GM21390 (cell line): ENCODE measurements around the gene TPM2.

Source experiments
- ATAC-seq: cut with Tn5 transposase; IDR thresholded peaks from one replicate; pipeline ENCODE4 v1.9.1; 2021; ENCODE audit not compliant: unreplicated experiment

The TPM2 gene

GRCh38 chr9:35679091-35679490, 10.6 kb downstream of the TPM2 start:
- no peak for ATAC-seq

GRCh38 chr9:35675732-35676392, 13.9 kb downstream of the TPM2 start:
- ATAC-seq = no peak

GRCh38 chr9:35675204-35675603, 14.5 kb downstream of the TPM2 start:
- ATAC-seq = no peak

- ATAC-seq = no peak
Observed at GRCh38 chr9:35674025-35674361, 15.7 kb downstream of the TPM2 start.

GRCh38 chr9:35673132-35674024, 16.3 kb downstream of the TPM2 start, which contains the start of gene CA9:
Gene CA9, plus strand, starts transcription at chr9:35673928. Its CDS starts 32 bp downstream, at chr9:35673960.
- no peak for ATAC-seq

GRCh38 chr9:35669331-35670145, 20.2 kb downstream of the TPM2 start:
- ATAC-seq = no peak

- ATAC-seq = no peak
Observed at GRCh38 chr9:35667939-35668338, 21.8 kb downstream of the TPM2 start.

- ATAC-seq = no peak
Observed at GRCh38 chr9:35666549-35666948, 23.2 kb downstream of the TPM2 start.

GRCh38 chr9:35666045-35666444, 23.7 kb downstream of the TPM2 start:
- no peak for ATAC-seq

GRCh38 chr9:35665471-35665818, 24.3 kb downstream of the TPM2 start:
- no peak for ATAC-seq

- peak; percentile 78 for ATAC-seq
Observed at GRCh38 chr9:35664531-35665470, 24.9 kb downstream of the TPM2 start, which contains the start of gene ARHGEF39. Gene ARHGEF39, minus strand, starts transcription at chr9:35665195. Its CDS starts 26 bp downstream, at chr9:35665169.

- no peak for ATAC-seq
Observed at GRCh38 chr9:35662437-35662836, 27.3 kb downstream of the TPM2 start.

- ATAC-seq = no peak
Observed at GRCh38 chr9:35661756-35662350, 27.9 kb downstream of the TPM2 start.

- no peak for ATAC-seq
Observed at GRCh38 chr9:35660966-35661415, 28.7 kb downstream of the TPM2 start.

GRCh38 chr9:35659340-35659739, 30.4 kb downstream of the TPM2 start:
- no peak for ATAC-seq

- no peak for ATAC-seq
Observed at GRCh38 chr9:35658968-35659220, 30.8 kb downstream of the TPM2 start.

GRCh38 chr9:35658137-35658967, 31.4 kb downstream of the TPM2 start, which contains the start of gene CCDC107:
Gene CCDC107, plus strand, starts transcription at chr9:35658292. Its CDS starts 88 bp downstream, at chr9:35658380.
- ATAC-seq = peak; percentile 57

GRCh38 chr9:35657546-35658136, 32.1 kb downstream of the TPM2 start, which contains the start of gene RMRP:
Gene RMRP, minus strand, starts transcription at chr9:35658019.
- ATAC-seq = peak; percentile 84
